GM21737 (cell line): ENCODE data around the gene PRPF18.

ENCODE experiments used
- ATAC-seq: cut with Tn5 transposase; IDR thresholded peaks from one replicate; pipeline ENCODE4 v1.9.1; 2021; ENCODE audit warnings: mild to moderate bottlenecking, moderate library complexity; ENCODE audit not compliant: unreplicated experiment

PRPF18 gene

DNA sequence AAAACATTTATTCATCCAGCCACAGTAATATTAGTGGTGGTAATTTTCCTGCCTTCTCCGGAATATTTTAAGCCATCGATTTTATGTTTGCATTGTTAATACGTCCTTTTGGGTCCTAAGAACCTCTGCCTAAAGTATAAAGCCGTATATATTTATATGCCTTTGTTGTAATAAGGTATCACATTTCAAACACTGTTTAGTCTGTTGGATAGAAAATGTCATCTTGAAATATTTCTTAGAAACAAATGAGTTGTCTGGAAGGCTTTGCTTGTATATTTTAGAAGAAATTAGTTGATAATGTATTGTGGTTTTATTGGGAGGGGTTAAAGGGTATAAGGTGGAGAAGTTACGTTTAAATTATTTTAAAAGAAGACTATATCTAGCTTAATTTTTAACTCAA is 11.1 kb downstream of the PRPF18 start:
- no peak for ATAC-seq

DNA sequence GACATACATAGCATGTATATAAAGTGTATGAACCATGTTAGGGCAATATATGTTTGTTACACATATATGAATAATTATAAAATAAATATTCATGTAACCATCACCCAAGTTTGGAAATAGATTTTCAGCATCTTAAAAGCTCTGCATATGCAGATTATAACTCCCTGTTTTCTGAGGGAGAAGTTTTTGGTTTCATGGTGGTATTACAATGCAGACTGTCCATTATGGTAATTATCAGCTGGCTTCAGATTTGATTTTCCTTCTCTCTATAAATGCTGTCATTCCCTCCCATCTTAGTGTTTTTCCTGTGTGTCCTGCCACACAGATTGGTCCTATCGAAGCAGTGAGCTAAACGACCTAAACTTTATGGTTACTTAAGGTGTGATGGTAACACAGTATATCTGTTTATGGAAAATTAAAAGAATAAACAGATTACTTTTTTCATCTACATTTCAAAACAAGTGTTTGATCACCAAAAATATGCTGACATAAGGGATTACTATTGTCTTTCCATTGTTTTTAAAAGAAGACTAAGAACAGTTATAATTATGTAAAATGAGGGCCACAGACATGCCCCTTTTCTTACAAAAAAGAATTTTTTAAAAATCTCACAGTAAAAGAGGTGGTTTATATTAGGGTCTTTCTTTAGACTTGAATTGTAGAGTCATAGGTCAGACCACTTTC is 17.7 kb downstream of the PRPF18 start:
- no peak for ATAC-seq

DNA sequence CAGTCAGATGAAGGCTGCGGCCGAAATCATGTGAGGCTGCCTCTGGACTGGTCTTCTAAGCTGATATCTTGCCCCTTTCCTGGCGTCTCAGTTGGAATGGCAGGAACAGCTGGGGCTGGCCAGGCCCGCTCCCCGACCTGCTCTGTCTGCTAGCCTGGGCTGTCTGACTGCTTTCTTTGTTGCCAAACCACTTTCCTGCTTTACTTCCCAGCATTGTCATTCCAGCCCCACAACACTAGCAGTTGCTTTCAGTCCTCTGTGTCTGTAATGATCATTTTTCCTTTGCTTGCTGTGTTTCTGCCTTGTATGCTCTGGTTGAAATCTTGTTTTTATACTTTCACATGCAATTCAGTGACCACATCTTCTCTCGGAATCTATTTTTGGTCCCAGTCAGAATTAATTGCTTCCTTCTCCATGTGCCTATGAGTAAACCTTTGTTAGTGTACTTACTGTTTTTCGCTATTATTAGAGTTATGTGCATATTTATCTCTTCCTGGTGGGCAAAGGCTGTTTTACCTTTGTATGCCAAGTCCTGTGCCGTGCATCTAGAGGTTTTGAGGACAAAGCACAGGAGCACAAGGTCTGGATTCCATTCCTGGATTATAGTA is 21.6 kb downstream of the PRPF18 start:
- no peak for ATAC-seq

DNA sequence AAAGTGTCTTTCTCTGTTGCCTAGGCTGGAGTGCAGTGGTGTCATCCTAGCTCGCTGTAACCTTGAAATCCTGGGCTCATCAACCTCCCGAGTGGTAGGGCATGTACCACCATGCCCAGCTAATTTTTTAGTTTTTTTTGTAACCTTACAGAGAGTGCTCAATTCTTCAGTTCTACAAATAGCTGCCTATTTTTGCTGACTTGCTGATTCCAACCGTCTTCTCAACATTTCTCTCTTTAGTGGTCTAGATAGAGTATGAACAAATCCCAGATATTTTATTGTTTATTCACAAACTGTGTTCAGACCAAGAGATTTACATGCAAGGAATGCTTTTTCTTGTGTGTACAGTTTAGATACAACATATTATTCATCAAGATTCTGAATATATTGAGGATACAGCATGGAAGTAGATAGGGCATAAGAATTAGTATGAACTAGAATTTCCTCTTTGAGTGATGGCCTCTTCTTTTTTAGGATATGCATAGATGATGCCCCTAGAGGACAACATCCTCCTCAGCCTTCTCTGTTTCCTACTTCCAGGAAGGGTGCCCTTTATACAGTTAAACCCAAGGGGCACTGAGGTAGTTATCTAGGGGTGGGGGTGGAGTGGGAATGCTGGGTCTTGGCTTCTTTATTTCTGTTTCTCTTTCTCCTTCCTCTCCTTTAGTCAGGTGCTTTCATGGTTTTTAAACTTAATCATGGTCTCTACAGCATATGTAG is 26.0 kb downstream of the PRPF18 start:
- ATAC-seq = no peak

DNA sequence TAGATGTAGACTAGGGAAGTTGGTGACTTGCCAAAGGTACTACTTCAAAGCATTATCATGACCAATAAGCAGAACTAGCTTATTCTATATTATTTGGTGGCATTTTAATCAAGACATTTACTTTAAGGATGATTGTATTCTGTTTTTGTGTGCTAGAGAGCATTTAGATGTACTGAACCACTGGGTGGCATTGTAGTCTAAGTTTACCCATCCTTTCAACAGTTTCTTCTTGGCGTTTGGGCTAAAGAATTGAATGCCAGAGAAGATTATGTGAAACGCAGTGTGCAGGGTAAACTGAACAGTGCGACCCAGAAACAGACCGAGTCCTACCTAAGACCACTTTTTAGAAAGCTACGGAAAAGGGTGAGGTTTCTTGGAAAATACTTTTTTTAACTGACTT is 26.8 kb downstream of the PRPF18 start:
- no peak for ATAC-seq

DNA sequence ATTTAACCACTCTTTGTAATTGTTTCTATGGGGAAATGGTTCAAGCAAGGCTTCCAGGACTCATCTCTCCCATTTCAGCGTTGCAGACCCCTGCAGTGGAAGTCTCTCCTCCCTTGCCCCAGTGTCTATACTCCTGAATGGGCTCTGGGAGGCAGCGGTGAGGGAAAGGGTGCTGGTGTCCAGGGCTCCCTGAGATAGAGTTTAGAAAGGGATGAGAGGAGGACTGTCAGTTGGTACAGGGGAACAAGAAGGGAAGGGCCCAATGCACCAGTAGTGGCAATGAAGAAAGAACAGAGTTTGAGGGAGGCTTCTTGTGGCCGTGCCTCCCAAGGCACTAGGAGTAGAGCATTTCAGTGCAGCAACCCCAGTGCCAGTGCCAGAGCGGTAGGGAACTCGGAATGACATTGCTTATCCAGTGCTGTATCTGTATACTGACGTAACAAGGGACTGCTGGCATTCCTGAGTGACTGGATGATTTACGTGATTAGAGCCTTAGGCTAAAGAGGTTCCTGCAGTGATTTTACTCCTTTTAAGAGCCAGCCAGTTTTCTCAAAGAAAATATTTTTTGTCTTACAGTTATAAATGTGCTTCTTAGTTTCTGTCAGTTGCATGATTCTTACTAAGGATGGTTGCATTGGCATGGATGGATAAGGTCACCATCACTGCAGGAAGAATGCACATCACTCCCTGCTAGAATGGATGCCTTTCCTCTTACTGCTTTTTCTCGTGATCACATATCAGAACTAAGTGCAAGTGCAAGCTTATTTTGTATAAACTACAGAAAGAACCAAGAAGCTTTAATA is 28.0 kb downstream of the PRPF18 start:
- ATAC-seq = no peak

DNA sequence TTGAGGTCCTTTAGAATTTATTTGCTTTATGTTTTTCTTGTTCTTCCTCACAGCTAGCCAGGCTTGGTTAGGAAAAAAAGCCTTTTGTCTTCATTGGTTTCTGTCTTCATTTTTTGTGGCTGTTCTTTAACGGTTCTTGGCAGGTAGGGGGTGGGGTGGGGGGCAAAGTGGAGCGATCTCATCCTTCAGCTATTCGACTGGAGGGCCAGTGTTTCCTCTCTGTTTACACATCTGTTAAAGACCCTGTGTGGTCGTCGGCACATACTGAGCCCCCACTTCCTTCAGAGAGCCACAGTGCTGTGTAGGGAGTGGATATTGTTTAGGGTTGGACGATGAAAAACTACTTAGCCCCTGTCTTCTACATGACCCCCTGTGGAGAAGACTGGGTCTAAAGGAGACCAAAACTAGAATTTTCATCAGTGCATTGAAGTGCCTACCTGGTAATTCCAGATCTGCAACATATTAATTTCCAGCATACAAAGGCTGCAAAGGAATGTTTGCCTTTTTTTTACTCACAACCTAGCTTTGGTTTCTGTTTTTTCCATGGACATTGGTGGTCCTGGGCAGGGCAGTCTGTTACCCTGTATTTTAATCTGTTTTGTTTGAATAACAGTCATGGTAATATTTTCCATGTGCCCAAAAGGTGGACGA is 29.0 kb downstream of the PRPF18 start:
- ATAC-seq = no peak

DNA sequence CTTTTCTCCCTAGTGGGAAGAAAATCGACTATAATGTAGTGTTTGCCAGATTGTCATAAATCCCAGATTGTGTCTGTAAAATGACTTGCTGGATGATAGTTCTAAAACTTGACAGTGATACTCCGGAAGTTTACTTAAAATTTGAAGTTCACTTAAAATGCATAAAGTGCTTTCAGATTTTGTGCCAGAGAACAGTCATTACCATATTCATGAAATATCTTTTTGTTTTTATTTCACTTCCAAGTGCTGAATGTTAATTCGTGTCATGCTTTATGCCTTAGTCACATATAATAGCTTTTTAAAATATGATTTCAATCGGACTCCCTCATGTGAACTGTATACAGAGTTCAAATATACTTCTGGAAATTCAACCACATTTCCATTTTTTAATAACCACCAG is 30.4 kb downstream of the PRPF18 start:
- no peak for ATAC-seq

DNA sequence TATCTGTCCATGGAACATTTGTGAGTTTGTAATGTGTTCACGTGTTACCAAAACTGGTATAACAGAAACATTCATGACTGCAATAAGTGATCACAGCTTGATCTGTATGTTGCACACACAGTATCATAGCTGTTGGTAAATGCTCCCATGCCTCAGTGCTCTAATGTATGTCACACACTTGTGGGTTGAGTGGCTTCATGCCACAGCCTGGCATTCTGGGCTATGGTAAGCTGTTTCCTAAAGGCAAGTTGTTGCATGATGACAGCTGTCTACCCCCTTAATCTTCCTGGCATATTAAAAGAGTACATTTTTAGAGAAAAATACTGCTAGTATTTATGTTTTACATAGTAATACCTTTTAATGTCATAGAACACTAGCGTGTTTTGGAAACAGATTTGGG is 35.2 kb downstream of the PRPF18 start:
- ATAC-seq = no peak

DNA sequence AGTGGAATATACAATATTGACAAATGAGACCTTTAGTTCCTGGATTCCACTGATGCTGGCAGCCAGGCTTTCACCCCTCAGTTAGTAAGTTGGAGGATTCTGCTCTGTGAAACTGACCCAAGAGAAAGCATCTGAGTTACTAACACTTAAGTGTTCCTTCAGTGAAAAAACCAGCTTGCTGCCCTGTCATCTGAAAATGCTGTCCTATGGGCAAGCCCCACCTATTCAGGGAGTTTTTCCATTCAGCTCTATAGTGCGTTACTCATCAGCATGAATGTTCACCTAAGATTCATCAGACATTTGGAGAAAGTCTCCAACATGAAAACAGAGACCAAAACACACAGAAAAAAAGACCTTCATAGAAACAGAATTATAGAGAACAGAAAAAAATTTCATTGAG is 37.9 kb downstream of the PRPF18 start:
- ATAC-seq = no peak

DNA sequence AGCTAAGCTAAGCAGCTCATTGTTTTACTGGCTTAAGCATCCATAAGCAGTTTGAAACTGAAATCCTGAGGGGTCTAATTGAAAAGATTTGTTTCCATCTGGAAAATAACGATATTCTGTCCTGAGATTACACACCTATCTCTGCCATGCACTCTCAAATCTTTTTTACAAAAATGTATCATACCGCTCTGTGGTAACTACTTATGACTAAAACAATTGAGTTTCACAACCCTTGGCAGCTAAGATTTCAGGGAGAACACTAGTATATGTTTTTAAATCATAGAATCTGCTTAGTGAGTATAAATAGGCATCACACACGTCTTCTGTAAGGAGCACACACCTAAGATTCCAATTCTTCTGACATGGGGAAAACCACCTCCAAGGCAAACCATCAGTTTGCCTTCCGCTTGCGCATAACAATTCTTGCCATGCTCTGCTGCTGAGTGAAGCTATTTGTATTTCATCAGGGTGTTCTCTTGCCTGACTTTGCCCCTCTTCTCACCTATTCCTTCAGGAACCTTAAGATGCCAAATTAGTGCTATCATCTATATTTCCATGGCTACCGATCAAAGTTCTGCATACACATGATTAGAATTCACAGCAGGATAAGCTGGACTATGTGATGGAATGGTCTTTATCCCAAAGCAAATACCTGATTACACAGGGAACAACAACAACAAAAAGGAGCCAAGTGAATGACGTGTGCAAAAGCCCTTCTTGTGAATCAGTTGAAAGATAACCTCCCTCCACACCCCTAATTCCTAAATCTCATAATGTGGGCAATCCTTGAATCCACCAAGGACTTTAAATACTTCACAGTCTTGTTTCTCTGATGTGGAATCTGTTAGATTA is 40.9 kb downstream of the PRPF18 start:
- no peak for ATAC-seq

DNA sequence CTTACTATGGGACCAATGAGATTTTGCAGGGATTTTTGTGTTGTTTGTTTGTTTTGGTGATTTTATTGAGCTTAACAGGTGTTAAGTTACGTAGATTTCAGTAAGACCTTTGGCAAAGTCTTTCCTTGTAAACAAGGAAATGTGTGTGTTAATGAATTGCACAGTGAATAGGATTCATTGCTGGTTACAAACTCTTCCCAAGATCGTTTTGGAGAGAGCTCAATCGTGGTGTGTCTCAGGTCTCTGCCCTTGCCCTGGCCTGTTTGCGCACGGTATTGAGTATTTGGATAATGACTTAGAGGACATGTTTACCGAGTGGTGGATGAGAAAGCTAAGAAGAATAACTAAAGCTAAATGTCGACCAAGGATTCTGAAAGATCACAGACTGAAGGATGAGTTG is 41.9 kb downstream of the PRPF18 start:
- ATAC-seq = no peak

DNA sequence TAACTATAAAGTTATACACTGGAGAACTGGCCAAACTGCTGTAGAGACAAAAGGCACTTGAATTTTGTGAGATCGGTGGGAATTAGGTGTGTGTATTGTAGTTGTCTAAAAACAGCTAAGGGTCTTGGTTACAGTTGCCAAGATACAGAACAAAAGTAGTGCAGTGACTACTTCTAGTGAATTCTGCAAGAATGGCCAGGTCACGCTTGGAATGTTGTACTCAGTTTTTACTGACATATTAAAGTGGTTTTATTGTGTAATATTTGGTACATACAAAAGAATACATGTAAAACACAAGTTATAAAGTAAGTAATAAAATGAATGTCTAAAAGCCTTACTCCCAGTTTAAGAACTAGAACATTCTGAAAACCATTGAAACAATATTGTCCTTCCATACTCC is 42.4 kb downstream of the PRPF18 start:
- ATAC-seq = no peak

DNA sequence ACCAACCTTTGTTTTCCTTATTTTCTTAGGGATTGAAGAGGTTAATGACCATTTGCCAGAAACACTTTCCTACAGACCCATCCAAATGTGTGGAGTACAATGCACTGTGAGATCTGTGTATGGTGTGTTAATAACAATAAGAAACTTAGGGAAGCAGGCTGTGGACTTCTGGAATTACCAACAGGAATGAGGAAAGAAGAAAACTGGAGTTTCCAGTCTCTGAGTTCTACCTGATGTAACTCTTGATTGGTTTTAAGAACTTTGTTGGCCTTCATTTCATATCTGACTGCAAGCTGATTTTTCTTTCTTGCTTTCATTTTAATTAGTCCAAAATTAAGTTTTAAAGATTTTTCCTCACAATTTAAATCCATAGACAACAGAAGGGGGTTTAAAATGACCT is 43.5 kb downstream of the PRPF18 start:
- ATAC-seq = no peak

DNA sequence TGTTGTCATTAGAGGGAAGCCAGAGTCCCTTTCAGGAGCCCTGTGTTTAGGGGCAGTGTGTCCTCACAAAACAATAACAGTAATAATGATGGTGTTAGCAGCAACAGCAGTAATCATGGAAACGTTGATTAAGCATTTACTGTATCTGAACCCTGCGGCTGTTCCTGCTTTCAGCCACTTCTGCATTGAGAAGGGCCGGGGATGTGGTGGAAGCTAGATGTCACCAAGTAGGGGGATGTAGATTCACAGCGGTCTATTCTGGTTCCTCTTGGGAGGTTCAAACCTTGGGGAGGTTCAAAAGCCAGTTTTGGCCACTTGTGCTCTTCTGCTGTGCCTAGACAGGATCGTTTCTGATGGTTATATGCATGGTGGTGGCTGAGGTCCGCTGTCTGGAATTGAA is 44.8 kb downstream of the PRPF18 start:
- no peak for ATAC-seq

DNA sequence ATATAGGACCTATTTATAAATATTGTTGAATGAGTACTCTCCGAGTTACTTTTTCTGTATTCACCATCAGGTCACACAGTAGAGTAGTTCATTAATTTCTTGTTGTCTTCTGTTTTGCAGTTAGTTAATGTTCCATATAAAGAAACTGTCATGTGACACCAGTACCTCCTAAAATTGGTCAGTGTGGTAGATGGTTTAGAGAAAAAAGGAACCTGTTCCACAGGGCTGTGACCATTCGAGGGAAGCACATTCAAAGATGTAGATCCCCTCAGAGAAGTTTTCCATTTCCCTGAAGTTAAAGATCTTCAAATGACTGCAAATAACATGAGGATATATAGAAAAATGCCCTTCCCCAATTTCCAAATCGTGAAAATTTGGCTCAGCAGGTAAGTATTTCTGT is 45.7 kb downstream of the PRPF18 start:
- ATAC-seq = no peak

DNA sequence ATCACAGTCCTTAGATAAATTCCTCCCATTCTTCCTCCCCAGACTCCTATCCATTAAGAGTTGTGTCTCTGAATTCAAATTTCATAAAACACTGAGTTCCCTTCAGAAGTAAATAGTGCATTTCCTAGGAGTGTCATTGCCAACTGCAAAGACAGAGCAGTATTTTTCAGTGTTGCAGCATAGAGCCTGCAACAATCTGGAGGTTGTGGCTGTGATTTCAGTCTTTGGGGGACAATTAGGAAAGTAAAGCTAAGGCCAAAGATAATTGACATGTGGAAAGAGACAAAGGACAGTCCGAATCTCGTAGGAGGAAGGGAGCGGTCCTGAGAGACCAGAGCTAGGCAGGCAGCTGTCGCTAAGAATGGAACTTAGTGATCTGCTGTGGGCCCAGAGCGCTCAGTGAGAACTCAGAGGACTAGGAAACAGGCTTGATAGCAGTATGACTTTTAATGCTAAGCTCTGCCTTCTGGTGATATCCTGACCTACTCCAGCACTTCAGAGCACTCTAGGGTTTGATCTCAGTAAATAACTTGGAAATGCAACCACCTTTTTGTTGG is 46.2 kb downstream of the PRPF18 start:
- no peak for ATAC-seq

DNA sequence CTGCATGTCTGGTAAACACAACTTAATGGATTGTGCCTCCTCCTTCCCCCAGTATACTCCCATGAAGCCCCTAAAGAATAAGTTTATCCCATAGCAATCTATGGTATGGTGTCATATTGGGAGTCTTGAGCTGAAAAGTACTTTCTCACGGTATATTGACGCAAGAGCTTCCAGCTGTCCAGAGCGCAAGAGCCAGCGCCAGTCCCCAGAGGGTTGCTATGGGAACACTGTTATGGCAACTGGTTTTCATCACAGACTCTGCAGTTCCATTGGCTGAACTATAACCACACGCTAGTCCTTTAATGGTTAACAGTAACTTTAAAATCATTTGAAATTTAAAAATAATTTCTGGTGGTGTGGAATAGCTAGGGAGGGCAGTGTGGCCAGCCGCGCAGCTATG is 46.9 kb downstream of the PRPF18 start:
- ATAC-seq = no peak

DNA sequence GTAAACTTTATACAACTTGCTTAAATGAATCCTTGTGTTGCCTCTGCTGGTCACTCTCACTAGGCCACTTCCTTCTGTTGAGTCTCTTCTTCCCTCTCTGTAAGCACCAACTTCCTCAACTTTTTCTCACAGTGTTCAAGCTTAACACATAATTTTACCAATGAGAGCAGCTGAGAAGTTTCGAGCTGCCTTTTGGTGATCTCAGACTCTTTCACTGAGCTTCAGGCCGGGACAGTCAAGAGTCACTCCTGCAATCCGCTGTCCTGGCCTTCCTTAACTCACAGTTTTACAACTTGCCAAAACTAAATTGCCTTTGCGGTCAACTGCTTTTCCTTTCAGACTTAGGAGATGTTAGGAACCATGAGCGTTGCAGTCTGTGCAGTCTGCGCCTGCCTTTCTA is 47.4 kb downstream of the PRPF18 start:
- no peak for ATAC-seq

DNA sequence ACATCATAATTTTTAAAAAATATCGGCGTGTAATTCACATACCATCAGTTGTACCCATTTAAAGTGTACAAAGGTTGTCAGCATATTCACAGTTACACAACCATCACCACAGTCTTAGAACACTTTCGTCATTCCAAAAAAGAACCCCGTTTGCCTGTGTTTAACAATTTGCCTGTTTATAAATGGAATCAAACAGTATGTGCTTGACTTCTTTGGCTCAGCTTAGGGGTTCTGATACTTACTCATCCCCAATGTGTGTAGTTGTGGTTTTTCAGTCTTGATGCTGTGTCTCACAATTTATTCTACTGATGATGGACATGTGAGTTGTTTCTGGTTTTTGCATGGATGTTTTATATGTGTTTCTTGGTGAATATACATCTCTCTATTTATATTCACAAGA is 50.0 kb downstream of the PRPF18 start:
- ATAC-seq = no peak
